Placental epithelial cell (primary cell): ENCODE data around the gene UBE3B. TPM values are rescaled to one million over a fixed set of nuclear protein-coding genes. Genes with fewer than 3 reads are reported as not detected.

Experiments used
- total RNA-seq: library from RNA; depleted of rRNA; stranded (reverse); fragments of >200 nt; gene quantifications from 2 replicates; pipeline ENCODE4 v1.2.3, GENCODE V29; 2012

Gene UBE3B
- total RNA-seq = 56.9 and 62.9 TPM in 2 replicates

GRCh38 chr12:109477185-109477962 lies at the start of gene UBE3B, which contains the start of gene KCTD10:
Gene UBE3B (plus strand): TSS chr12:109477634. CDS start chr12:109483552, 5,918 bp downstream.
Gene KCTD10 (minus strand): TSS chr12:109477300. CDS start chr12:109477262, 38 bp downstream.

GRCh38 chr12:109573029-109573913 lies 95.8 kb downstream of the UBE3B start, which contains the start of the genes MMAB and MVK:
Gene MMAB (minus strand): TSS chr12:109573504. CDS start chr12:109573480, 24 bp downstream.
Gene MVK (plus strand): TSS chr12:109573794. CDS start chr12:109574823, 1,029 bp downstream.

Other genes with a start within 250 kb of the UBE3B start
- not detected in 2 replicates for gene FOXN4, start 168.3 kb upstream of the UBE3B start, total RNA-seq
- gene MYO1H, start 129.7 kb upstream of the UBE3B start, total RNA-seq = 0.76 and 1.2 TPM in 2 replicates
- 46.3 and 81.4 TPM in 2 replicates for gene KCTD10, start 334 bp upstream of the UBE3B start, total RNA-seq
- gene MMAB, start 95.9 kb downstream of the UBE3B start, total RNA-seq = 10.6 and 25.6 TPM in 2 replicates
- 7.9 and 32.0 TPM in 2 replicates for gene MVK, start 96.2 kb downstream of the UBE3B start, total RNA-seq
- gene FAM222A, start 236.2 kb downstream of the UBE3B start, total RNA-seq = 0.22 and 0.39 TPM in 2 replicates